Neuronal stem cell (in vitro differentiated cells): ENCODE measurements around the gene AIDA.

ENCODE experiments used
- DNase-seq: peaks from one replicate; pipeline ENCODE4 v3.0.0-alpha.2; 2013; ENCODE audit warnings: low spot score
- H2AFZ ChIP-seq: one replicate; pipeline ENCODE4 v1.6.1; 2013; ENCODE audit warnings: mild to moderate bottlenecking, low read length, inconsistent platforms
- H2AK5ac ChIP-seq: 2 replicates; pipeline ENCODE4 v1.6.1; 2013; ENCODE audit warnings: low read depth, mild to moderate bottlenecking, inconsistent platforms, low read length, moderate library complexity, mixed read lengths
- H2BK120ac ChIP-seq: 2 replicates; pipeline ENCODE4 v1.6.1; 2013; ENCODE audit warnings: low read depth, mild to moderate bottlenecking, inconsistent platforms, low read length, moderate library complexity, mixed read lengths
- H2BK12ac ChIP-seq: one replicate; pipeline ENCODE4 v1.6.1; 2013; ENCODE audit warnings: low read length, inconsistent platforms
- H2BK15ac ChIP-seq: 2 replicates; pipeline ENCODE4 v1.6.1; 2013; ENCODE audit warnings: mild to moderate bottlenecking, low read length, inconsistent platforms, mixed read lengths
- H2BK5ac ChIP-seq: one replicate; pipeline ENCODE4 v1.6.1; 2013; ENCODE audit warnings: inconsistent platforms, mild to moderate bottlenecking, low read length, moderate library complexity
- H3K14ac ChIP-seq: one replicate; pipeline ENCODE4 v1.6.1; 2013; ENCODE audit warnings: low read length, inconsistent platforms
- H3K18ac ChIP-seq: 2 replicates; pipeline ENCODE4 v1.6.1; 2013; ENCODE audit warnings: low read length, inconsistent platforms
- H3K23ac ChIP-seq: 2 replicates; pipeline ENCODE4 v1.6.1; 2013; ENCODE audit warnings: low read depth, mild to moderate bottlenecking, mixed read lengths, low read length, inconsistent platforms; ENCODE audit not compliant: poor library complexity
- H3K27ac ChIP-seq: replicated peaks from 3 replicates; pipeline ENCODE4 v1.5.1; 2013; ENCODE audit warnings: low read length, inconsistent platforms
- H3K27me3 ChIP-seq, 3 experiments: 2 replicates each; pipeline ENCODE4 v1.6.1; 2013; ENCODE audit warnings: low read length in 3 of 3, mild to moderate bottlenecking in 2 of 3, inconsistent platforms in 1 of 3, low read depth in 1 of 3, mixed read lengths in 1 of 3, moderate library complexity in 1 of 3; ENCODE audit not compliant: control insufficient read depth in 3 of 3, insufficient read depth in 3 of 3
- H3K36me3 ChIP-seq, 2 donors: replicated peaks in 1 of 2; 2 replicates each; pipeline ENCODE4 v1.6.1; 2013; ENCODE audit warnings: low read length in 2 of 2; ENCODE audit not compliant: control insufficient read depth in 2 of 2, insufficient read depth in 2 of 2
- H3K4ac ChIP-seq: 2 replicates; pipeline ENCODE4 v1.6.1; 2013; ENCODE audit warnings: inconsistent platforms, mild to moderate bottlenecking, low read length, moderate library complexity
- H3K4me1 ChIP-seq, 2 donors: 1 replicate in 1 of 2; 2 replicates in 1 of 2; pipeline ENCODE4 v1.6.1; 2013; ENCODE audit warnings: low read length in 2 of 2, low read depth in 1 of 2; ENCODE audit not compliant: control insufficient read depth in 2 of 2, insufficient read depth in 1 of 2
- H3K4me2 ChIP-seq: one replicate; pipeline ENCODE4 v1.6.1; 2013; ENCODE audit warnings: mild to moderate bottlenecking, low read length, inconsistent platforms; ENCODE audit not compliant: insufficient read depth, poor library complexity, severe bottlenecking
- H3K4me3 ChIP-seq, 2 donors: 2 replicates each; pipeline ENCODE4 v1.5.1; 2013; ENCODE audit warnings: low read length in 2 of 2, mild to moderate bottlenecking in 2 of 2, inconsistent platforms in 1 of 2, moderate library complexity in 1 of 2
- H3K79me1 ChIP-seq: one replicate; pipeline ENCODE4 v1.6.1; 2013; ENCODE audit warnings: low read depth, mild to moderate bottlenecking, inconsistent platforms, low read length, moderate library complexity
- H3K9ac ChIP-seq: one replicate; pipeline ENCODE4 v1.6.1; 2013; ENCODE audit warnings: mild to moderate bottlenecking, low read depth, low read length, inconsistent platforms; ENCODE audit not compliant: poor library complexity
- H3K9me3 ChIP-seq, 2 donors: replicated peaks in 1 of 2; 2 replicates each; pipeline versions ENCODE3 to v1.6.1; 2013; ENCODE audit warnings: low read length in 2 of 2, mild to moderate bottlenecking in 2 of 2, inconsistent platforms in 1 of 2, low read depth in 1 of 2, mixed read lengths in 1 of 2, moderate library complexity in 1 of 2; ENCODE audit not compliant: control insufficient read depth in 2 of 2, insufficient read depth in 1 of 2
- H4K8ac ChIP-seq: one replicate; pipeline ENCODE4 v1.6.1; 2013; ENCODE audit warnings: low read depth, mild to moderate bottlenecking, inconsistent platforms, low read length, moderate library complexity
- H4K91ac ChIP-seq: one replicate; pipeline ENCODE4 v1.6.1; 2013; ENCODE audit warnings: low read length, low read depth, mild to moderate bottlenecking, inconsistent platforms; ENCODE audit not compliant: poor library complexity
- WGBS, 2 donors: extraction: QIAGEN DNeasy Blood & Tissue Kit; methylation state at CpG; one replicate each; pipeline ENCODE4 v1.1.7; 2013; ENCODE audit warnings: missing lambda C conversion rate in 2 of 2, mixed read lengths in 1 of 2; ENCODE audit not compliant: insufficient read length in 2 of 2, insufficient replicate concordance in 1 of 2; ENCODE audit errors: extremely low coverage in 2 of 2; 5-methylcytosine and 5-hydroxymethylcytosine counted together

Gene AIDA

GRCh38 chr1:222702210-222702609 lies 10.1 kb downstream of the AIDA start:
- Histone ChIP-seq H3K9ac (no peak overlapping the region), H4K91ac (no peak overlapping the region), H3K23ac (no peak overlapping the region), H2AK5ac (no peak overlapping the region), H3K4me2 (no peak overlapping the region), H3K4ac (no peak overlapping the region), H3K18ac (no peak overlapping the region), H3K79me1 (peaks cover 5% of the 10 kb centered on the region), H3K27ac (no peak overlapping the region), H2BK120ac (no peak overlapping the region), H3K36me3 (peaks cover 5 to 50% of the 10 kb centered on the region in 2 donors), H2BK12ac (no peak overlapping the region), H3K27me3 (no peaks in the 10 kb centered on the region), H3K9me3 (peaks cover 6 to 23% of the 10 kb centered on the region in 2 donors), H2AFZ (no peak overlapping the region), H3K4me1 (no peaks in the 10 kb centered on the region), H4K8ac (no peak overlapping the region), H3K4me3 (no peak overlapping the region), H2BK5ac (no peak overlapping the region), H3K14ac (no peak overlapping the region), H2BK15ac (no peak overlapping the region)
- WGBS, 2 donors = no CpG with 5 or more reads among the region's 4 CpGs
- no peak for DNase-seq

GRCh38 chr1:222697826-222698225 lies 14.5 kb downstream of the AIDA start:
- Histone ChIP-seq H2AFZ (no peak overlapping the region), H2BK120ac (no peak overlapping the region), H3K4ac (no peak overlapping the region), H3K27me3 (no peaks in the 10 kb centered on the region), H4K91ac (no peak overlapping the region), H3K9ac (no peak overlapping the region), H2BK15ac (no peak overlapping the region), H2BK5ac (no peak overlapping the region), H3K79me1 (no peaks in the 10 kb centered on the region), H2BK12ac (no peak overlapping the region), H3K36me3 (peaks cover 5 to 48% of the 10 kb centered on the region in 2 donors), H2AK5ac (no peak overlapping the region), H4K8ac (no peak overlapping the region), H3K9me3 (peaks cover 3 to 8% of the 10 kb centered on the region in 2 donors), H3K18ac (no peak overlapping the region), H3K4me2 (no peak overlapping the region), H3K14ac (no peak overlapping the region), H3K23ac (no peak overlapping the region), H3K4me3 (no peak overlapping the region), H3K4me1 (no peaks in the 10 kb centered on the region), H3K27ac (no peak overlapping the region)
- no peak for DNase-seq
- WGBS, 2 donors = no CpG with 5 or more reads among the region's 2 CpGs

- Histone ChIP-seq H3K79me1 (no peaks in the 10 kb centered on the region), H3K9me3 (peaks cover 3 to 8% of the 10 kb centered on the region in 2 donors), H4K91ac (no peak overlapping the region), H3K36me3 (peaks cover 3 to 48% of the 10 kb centered on the region in 2 donors), H3K9ac (no peak overlapping the region), H2AFZ (no peak overlapping the region), H2BK5ac (no peak overlapping the region), H3K4me1 (no peaks in the 10 kb centered on the region), H2BK12ac (no peak overlapping the region), H2AK5ac (no peak overlapping the region), H3K23ac (no peak overlapping the region), H3K4me3 (no peak overlapping the region), H3K27ac (no peak overlapping the region), H3K4ac (no peak overlapping the region), H3K27me3 (no peaks in the 10 kb centered on the region), H2BK15ac (no peak overlapping the region), H3K4me2 (no peak overlapping the region), H2BK120ac (no peak overlapping the region), H4K8ac (no peak overlapping the region), H3K14ac (no peak overlapping the region), H3K18ac (no peak overlapping the region)
- WGBS, 2 donors = no CpG with 5 or more reads among the region's 2 CpGs
- DNase-seq = no peak
Observed at GRCh38 chr1:222697203-222697602, 15.1 kb downstream of the AIDA start.

GRCh38 chr1:222696741-222697140 lies 15.6 kb downstream of the AIDA start:
- Histone ChIP-seq H3K14ac (no peak overlapping the region), H3K79me1 (no peaks in the 10 kb centered on the region), H2BK15ac (no peak overlapping the region), H3K36me3 (peaks cover 3 to 49% of the 10 kb centered on the region in 2 donors), H3K23ac (no peak overlapping the region), H3K27ac (no peak overlapping the region), H4K8ac (no peak overlapping the region), H3K4me1 (no peaks in the 10 kb centered on the region), H3K4me2 (no peak overlapping the region), H3K4ac (no peak overlapping the region), H2BK12ac (no peak overlapping the region), H2BK5ac (no peak overlapping the region), H2AFZ (no peak overlapping the region), H3K27me3 (no peaks in the 10 kb centered on the region), H3K9ac (no peak overlapping the region), H3K9me3 (peaks cover 3 to 8% of the 10 kb centered on the region in 2 donors), H4K91ac (no peak overlapping the region), H3K18ac (no peak overlapping the region), H2AK5ac (no peak overlapping the region), H2BK120ac (no peak overlapping the region), H3K4me3 (no peak overlapping the region)
- no peak for DNase-seq
- WGBS, 2 donors = no CpG with 5 or more reads among the region's 8 CpGs
